GM10266 (cell line): ENCODE measurements around the gene DUSP7.
"Not testable (repeated sequence)": the region's sequence is repeated elsewhere in the genome, so short reads cannot be mapped to it uniquely, and the experiment has no call there.

Experiments
- DNase-seq: peaks from one replicate; pipeline ENCODE4 v3.0.0; 2012; ENCODE audit errors: extremely low spot score
- CTCF ChIP-seq: IDR thresholded peaks from 2 replicates; pipeline ENCODE4 v1.5.1; 2012; ENCODE audit warnings: mild to moderate bottlenecking, low read depth; ENCODE audit not compliant: control insufficient read depth, insufficient read depth; ENCODE audit errors: missing control alignments

The DUSP7 gene

GRCh38 chr3:52038227-52038626 is 18.1 kb downstream of the DUSP7 start:
- DNase-seq, result no peak
- no peak for TF ChIP-seq CTCF

- no peak for TF ChIP-seq CTCF
- DNase-seq, result no peak
These were observed 19.1 kb downstream of the DUSP7 start for GRCh38 chr3:52037291-52037690.

GRCh38 chr3:52036829-52037228 is 19.5 kb downstream of the DUSP7 start:
- DNase-seq, result no peak
- no peak for TF ChIP-seq CTCF

- no peak for TF ChIP-seq CTCF
- no peak for DNase-seq
These were observed 20.1 kb downstream of the DUSP7 start for GRCh38 chr3:52036222-52036694.

GRCh38 chr3:52034651-52035050 is 21.7 kb downstream of the DUSP7 start:
- DNase-seq, result no peak
- no peak for TF ChIP-seq CTCF

GRCh38 chr3:52034212-52034611 is 22.2 kb downstream of the DUSP7 start:
- no peak for DNase-seq
- TF ChIP-seq CTCF, result no peak

- DNase-seq, result not testable (repeated sequence)
These were observed 22.6 kb downstream of the DUSP7 start for GRCh38 chr3:52033748-52034147.

- no peak for DNase-seq
These were observed 23.5 kb downstream of the DUSP7 start for GRCh38 chr3:52032702-52033408.

More at GRCh38 chr3:52032702-52033408, 23.5 kb downstream of the DUSP7 start:
- TF ChIP-seq CTCF, result no peak
